Nephron (organoid): ENCODE measurements around the gene ZSCAN5C.
"Not testable (repeated sequence)": the region's sequence is repeated elsewhere in the genome, so short reads cannot be mapped to it uniquely, and the experiment has no call there.

Source experiments
- H3K27ac Mint-ChIP-seq, 3 experiments: 2 replicates each; pipeline ENCODE4 v1.8.0; 2020; ENCODE audit warnings: mixed read lengths in 3 of 3, mild to moderate bottlenecking in 2 of 3, moderate library complexity in 1 of 3
- H3K27me3 Mint-ChIP-seq: 2 replicates; pipeline ENCODE4 v1.8.0; 2021; ENCODE audit warnings: low read depth, mild to moderate bottlenecking, moderate library complexity, mixed read lengths
- H3K36me3 Mint-ChIP-seq: 2 replicates; pipeline ENCODE4 v1.8.0; 2020; ENCODE audit warnings: low read depth, mixed read lengths
- H3K4me1 Mint-ChIP-seq: 2 replicates; pipeline ENCODE4 v1.8.0; 2020; ENCODE audit warnings: mixed read lengths
- H3K4me3 Mint-ChIP-seq, 3 experiments: 2 replicates each; pipeline ENCODE4 v1.8.0; 2020; ENCODE audit warnings: mild to moderate bottlenecking in 3 of 3, mixed read lengths in 3 of 3, moderate library complexity in 2 of 3
- H3K9me3 Mint-ChIP-seq: 2 replicates; pipeline ENCODE4 v1.8.0; 2020; ENCODE audit warnings: mixed read lengths
- CTCF ChIP-seq, 3 experiments: fragments of 200-600 bp; sonication (generic); IDR thresholded peaks; one replicate each; pipeline ENCODE4 v1.5.0; 2021; ENCODE audit warnings: antibody characterized with exemption in 3 of 3; ENCODE audit not compliant: unreplicated experiment in 3 of 3

Gene ZSCAN5C

GRCh38 chr19:56189785-56190184, 12.3 kb upstream of the ZSCAN5C start:
- TF ChIP-seq CTCF (IDR thresholded peaks at IDR 0.05; ENCODE audit: unreplicated experiment in 3 of 3): no peak
- no peaks in the 10 kb centered on the region for H3K36me3 Mint-ChIP-seq
- no peaks in the 10 kb centered on the region for H3K4me1 Mint-ChIP-seq
- H3K9me3 Mint-ChIP-seq: no peaks in the 10 kb centered on the region
- H3K27me3 Mint-ChIP-seq: peaks cover 12% of the 10 kb centered on the region
- no peak overlapping the region for H3K4me3 Mint-ChIP-seq
- H3K27ac Mint-ChIP-seq: no peak overlapping the region

GRCh38 chr19:56191115-56191514, 11.0 kb upstream of the ZSCAN5C start:
- H3K4me1 Mint-ChIP-seq: no peaks in the 10 kb centered on the region
- H3K27me3 Mint-ChIP-seq: peaks cover 4% of the 10 kb centered on the region

GRCh38 chr19:56191711-56192110, 10.4 kb upstream of the ZSCAN5C start:
- H3K36me3 Mint-ChIP-seq: no peaks in the 10 kb centered on the region
- no peaks in the 10 kb centered on the region for H3K4me1 Mint-ChIP-seq

More at GRCh38 chr19:56191115-56191514, 11.0 kb upstream of the ZSCAN5C start:
- no peaks in the 10 kb centered on the region for H3K9me3 Mint-ChIP-seq
- H3K36me3 Mint-ChIP-seq: no peaks in the 10 kb centered on the region
- no peak overlapping the region for H3K27ac Mint-ChIP-seq
- TF ChIP-seq CTCF (IDR thresholded peaks at IDR 0.05; ENCODE audit: unreplicated experiment in 3 of 3): no peak
- H3K4me3 Mint-ChIP-seq: no peak overlapping the region

GRCh38 chr19:56193981-56194640, 8.0 kb upstream of the ZSCAN5C start:
- no peaks in the 10 kb centered on the region for H3K36me3 Mint-ChIP-seq
- no peak overlapping the region for H3K27ac Mint-ChIP-seq
- peaks cover 4% of the 10 kb centered on the region for H3K27me3 Mint-ChIP-seq
- no peaks in the 10 kb centered on the region for H3K4me1 Mint-ChIP-seq
- no peak for TF ChIP-seq CTCF (IDR thresholded peaks at IDR 0.05; ENCODE audit: unreplicated experiment in 3 of 3)
- no peaks in the 10 kb centered on the region for H3K9me3 Mint-ChIP-seq
- H3K4me3 Mint-ChIP-seq: no peak overlapping the region

More at GRCh38 chr19:56191711-56192110, 10.4 kb upstream of the ZSCAN5C start:
- H3K27ac Mint-ChIP-seq: no peak overlapping the region
- no peak for TF ChIP-seq CTCF (IDR thresholded peaks at IDR 0.05; ENCODE audit: unreplicated experiment in 3 of 3)
- peaks cover 4% of the 10 kb centered on the region for H3K27me3 Mint-ChIP-seq
- H3K4me3 Mint-ChIP-seq: no peak overlapping the region
- no peaks in the 10 kb centered on the region for H3K9me3 Mint-ChIP-seq

GRCh38 chr19:56197646-56198045, 4.4 kb upstream of the ZSCAN5C start, which contains the start of gene ZSCAN5B:
Gene ZSCAN5B, minus strand, starts transcription at chr19:56197783. Its CDS starts 4,731 bp downstream, at chr19:56193052.
- not testable (repeated sequence) for H3K4me1 Mint-ChIP-seq, H3K9me3 Mint-ChIP-seq, H3K4me3 Mint-ChIP-seq, H3K27me3 Mint-ChIP-seq, H3K36me3 Mint-ChIP-seq, H3K27ac Mint-ChIP-seq

- no peak for TF ChIP-seq CTCF (IDR thresholded peaks at IDR 0.05; ENCODE audit: unreplicated experiment in 3 of 3)
- Mint-ChIP-seq H3K9me3 (no peaks in the 10 kb centered on the region), H3K27ac (no peak overlapping the region), H3K36me3 (no peaks in the 10 kb centered on the region), H3K27me3 (no peaks in the 10 kb centered on the region), H3K4me3 (no peak overlapping the region), H3K4me1 (no peaks in the 10 kb centered on the region)
Observed at GRCh38 chr19:56199687-56200086, 2.4 kb upstream of the ZSCAN5C start.

GRCh38 chr19:56207581-56207980, 5.5 kb downstream of the ZSCAN5C start:
- H3K9me3 Mint-ChIP-seq, H3K4me1 Mint-ChIP-seq, H3K27ac Mint-ChIP-seq, H3K4me3 Mint-ChIP-seq, H3K27me3 Mint-ChIP-seq, H3K36me3 Mint-ChIP-seq: not testable (repeated sequence)
